Neuronal stem cell (in vitro differentiated cells): ENCODE results near the gene GPS2.

ENCODE experiments used
- DNase-seq: peaks from one replicate; pipeline ENCODE4 v3.0.0-alpha.2; 2013; ENCODE audit warnings: low spot score
- H2AFZ ChIP-seq: one replicate; pipeline ENCODE4 v1.6.1; 2013; ENCODE audit warnings: mild to moderate bottlenecking, low read length, inconsistent platforms
- H2AK5ac ChIP-seq: 2 replicates; pipeline ENCODE4 v1.6.1; 2013; ENCODE audit warnings: low read depth, mild to moderate bottlenecking, inconsistent platforms, low read length, moderate library complexity, mixed read lengths
- H2BK120ac ChIP-seq: 2 replicates; pipeline ENCODE4 v1.6.1; 2013; ENCODE audit warnings: low read depth, mild to moderate bottlenecking, inconsistent platforms, low read length, moderate library complexity, mixed read lengths
- H2BK12ac ChIP-seq: one replicate; pipeline ENCODE4 v1.6.1; 2013; ENCODE audit warnings: low read length, inconsistent platforms
- H2BK15ac ChIP-seq: 2 replicates; pipeline ENCODE4 v1.6.1; 2013; ENCODE audit warnings: mild to moderate bottlenecking, low read length, inconsistent platforms, mixed read lengths
- H2BK5ac ChIP-seq: one replicate; pipeline ENCODE4 v1.6.1; 2013; ENCODE audit warnings: inconsistent platforms, mild to moderate bottlenecking, low read length, moderate library complexity
- H3K14ac ChIP-seq: one replicate; pipeline ENCODE4 v1.6.1; 2013; ENCODE audit warnings: low read length, inconsistent platforms
- H3K18ac ChIP-seq: 2 replicates; pipeline ENCODE4 v1.6.1; 2013; ENCODE audit warnings: low read length, inconsistent platforms
- H3K23ac ChIP-seq: 2 replicates; pipeline ENCODE4 v1.6.1; 2013; ENCODE audit warnings: low read depth, mild to moderate bottlenecking, mixed read lengths, low read length, inconsistent platforms; ENCODE audit not compliant: poor library complexity
- H3K27ac ChIP-seq: replicated peaks from 3 replicates; pipeline ENCODE4 v1.5.1; 2013; ENCODE audit warnings: low read length, inconsistent platforms
- H3K27me3 ChIP-seq, 3 experiments: 2 replicates each; pipeline ENCODE4 v1.6.1; 2013; ENCODE audit warnings: low read length in 3 of 3, mild to moderate bottlenecking in 2 of 3, inconsistent platforms in 1 of 3, low read depth in 1 of 3, mixed read lengths in 1 of 3, moderate library complexity in 1 of 3; ENCODE audit not compliant: control insufficient read depth in 3 of 3, insufficient read depth in 3 of 3
- H3K36me3 ChIP-seq, 2 donors: replicated peaks in 1 of 2; 2 replicates each; pipeline ENCODE4 v1.6.1; 2013; ENCODE audit warnings: low read length in 2 of 2; ENCODE audit not compliant: control insufficient read depth in 2 of 2, insufficient read depth in 2 of 2
- H3K4ac ChIP-seq: 2 replicates; pipeline ENCODE4 v1.6.1; 2013; ENCODE audit warnings: inconsistent platforms, mild to moderate bottlenecking, low read length, moderate library complexity
- H3K4me1 ChIP-seq, 2 donors: 1 replicate in 1 of 2; 2 replicates in 1 of 2; pipeline ENCODE4 v1.6.1; 2013; ENCODE audit warnings: low read length in 2 of 2, low read depth in 1 of 2; ENCODE audit not compliant: control insufficient read depth in 2 of 2, insufficient read depth in 1 of 2
- H3K4me2 ChIP-seq: one replicate; pipeline ENCODE4 v1.6.1; 2013; ENCODE audit warnings: mild to moderate bottlenecking, low read length, inconsistent platforms; ENCODE audit not compliant: insufficient read depth, poor library complexity, severe bottlenecking
- H3K4me3 ChIP-seq, 2 donors: 2 replicates each; pipeline ENCODE4 v1.5.1; 2013; ENCODE audit warnings: low read length in 2 of 2, mild to moderate bottlenecking in 2 of 2, inconsistent platforms in 1 of 2, moderate library complexity in 1 of 2
- H3K79me1 ChIP-seq: one replicate; pipeline ENCODE4 v1.6.1; 2013; ENCODE audit warnings: low read depth, mild to moderate bottlenecking, inconsistent platforms, low read length, moderate library complexity
- H3K9ac ChIP-seq: one replicate; pipeline ENCODE4 v1.6.1; 2013; ENCODE audit warnings: mild to moderate bottlenecking, low read depth, low read length, inconsistent platforms; ENCODE audit not compliant: poor library complexity
- H3K9me3 ChIP-seq, 2 donors: replicated peaks in 1 of 2; 2 replicates each; pipeline versions ENCODE3 to v1.6.1; 2013; ENCODE audit warnings: low read length in 2 of 2, mild to moderate bottlenecking in 2 of 2, inconsistent platforms in 1 of 2, low read depth in 1 of 2, mixed read lengths in 1 of 2, moderate library complexity in 1 of 2; ENCODE audit not compliant: control insufficient read depth in 2 of 2, insufficient read depth in 1 of 2
- H4K8ac ChIP-seq: one replicate; pipeline ENCODE4 v1.6.1; 2013; ENCODE audit warnings: low read depth, mild to moderate bottlenecking, inconsistent platforms, low read length, moderate library complexity
- H4K91ac ChIP-seq: one replicate; pipeline ENCODE4 v1.6.1; 2013; ENCODE audit warnings: low read length, low read depth, mild to moderate bottlenecking, inconsistent platforms; ENCODE audit not compliant: poor library complexity
- WGBS, 2 donors: extraction: QIAGEN DNeasy Blood & Tissue Kit; methylation state at CpG; one replicate each; pipeline ENCODE4 v1.1.7; 2013; ENCODE audit warnings: missing lambda C conversion rate in 2 of 2, mixed read lengths in 1 of 2; ENCODE audit not compliant: insufficient read length in 2 of 2, insufficient replicate concordance in 1 of 2; ENCODE audit errors: extremely low coverage in 2 of 2; 5-methylcytosine and 5-hydroxymethylcytosine counted together

The GPS2 gene

DNA sequence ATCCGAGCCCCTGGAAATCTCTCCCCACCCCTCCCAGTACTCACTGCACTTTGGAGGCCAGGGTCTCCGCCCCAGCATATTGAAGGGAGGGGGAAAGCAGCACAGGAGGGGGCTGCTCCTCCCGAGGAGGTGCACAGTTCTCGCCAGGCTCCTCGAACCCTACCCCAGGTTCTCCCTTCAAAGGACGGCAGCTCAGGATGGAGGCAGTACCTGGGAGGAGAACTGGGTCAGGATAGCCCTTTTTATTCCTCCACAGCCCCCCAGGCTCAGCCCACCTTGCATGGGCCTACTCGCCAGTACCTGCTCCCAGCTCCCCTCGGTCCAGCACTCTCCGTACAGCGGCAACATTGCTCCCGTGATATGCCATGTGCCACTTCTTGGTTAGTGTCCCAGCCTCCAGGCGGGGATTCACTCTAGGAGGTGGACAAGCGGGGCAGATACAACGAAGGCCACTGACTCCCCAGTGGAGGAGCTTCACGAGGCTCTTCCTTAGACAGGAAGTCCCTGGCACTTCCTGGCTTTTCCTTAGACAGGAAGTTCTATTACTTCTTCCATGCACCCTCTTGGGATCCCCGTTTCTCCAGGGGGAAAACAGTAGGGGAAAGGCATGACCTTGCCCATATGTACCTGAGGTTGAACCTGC lies 2.1 kb upstream of the GPS2 start:
- Histone ChIP-seq H4K91ac (no peak overlapping the region), H3K9me3 (no peaks in the 10 kb centered on the region), H3K9ac (peak overlapping the region; percentile 55), H3K4ac (no peak overlapping the region), H3K4me3 (no peak overlapping the region), H2AFZ (no peak overlapping the region), H2BK120ac (no peak overlapping the region), H4K8ac (peak overlapping the region; percentile 27), H3K79me1 (peaks cover 6% of the 10 kb centered on the region), H3K4me1 (peaks cover 6 to 13% of the 10 kb centered on the region in 2 donors), H2BK15ac (no peak overlapping the region), H3K36me3 (peaks cover 64 to 80% of the 10 kb centered on the region in 2 donors), H2BK5ac (no peak overlapping the region), H3K18ac (no peak overlapping the region), H3K4me2 (peak overlapping the region; percentile 3), H2BK12ac (no peak overlapping the region), H2AK5ac (no peak overlapping the region), H3K27ac (no peak overlapping the region), H3K23ac (no peak overlapping the region), H3K27me3 (no peaks in the 10 kb centered on the region), H3K14ac (no peak overlapping the region)
- no peak for DNase-seq
- WGBS, 2 donors, result no CpG with 5 or more reads among the region's 16 CpGs

DNA sequence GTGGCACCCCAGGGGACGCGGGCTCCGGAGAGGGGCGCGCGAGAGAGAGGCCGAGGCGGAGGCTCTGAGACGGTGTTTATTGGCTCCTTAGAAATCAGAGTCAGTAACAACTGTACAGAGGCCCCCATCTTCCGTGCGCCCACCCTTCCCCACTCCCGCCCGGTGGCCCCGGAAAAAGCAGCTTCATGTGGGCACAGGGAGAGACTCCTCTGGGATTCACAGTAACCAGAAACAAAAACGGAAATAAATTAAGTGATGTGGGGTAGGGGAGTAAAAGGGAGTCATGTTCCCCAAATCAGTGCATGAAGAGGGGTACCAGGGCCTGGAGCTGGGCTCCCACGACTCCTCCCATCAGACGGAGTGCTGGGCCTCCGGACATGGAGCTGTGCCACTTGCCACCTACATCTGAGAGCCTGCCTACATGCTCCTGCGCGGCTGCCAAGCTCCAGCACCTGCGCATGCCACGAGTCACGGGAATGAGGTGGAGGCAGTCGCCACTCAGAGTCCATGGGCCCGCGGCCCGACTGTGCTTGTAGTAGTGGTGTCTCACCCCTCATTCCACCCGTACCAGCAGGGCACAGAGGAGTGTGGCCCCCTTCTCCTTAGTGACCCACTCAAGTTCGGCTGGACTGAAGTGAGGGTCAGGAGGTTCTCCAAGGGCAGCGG lies 543 bp upstream of the GPS2 start:
- peaks cover 59 to 78% of the 10 kb centered on the region in 2 donors for H3K36me3 ChIP-seq
- H3K14ac ChIP-seq, result no peak overlapping the region
- peak overlapping the region; percentile 60 to 92 for H3K4me3 ChIP-seq
- peak overlapping the region; percentile 68 for H3K27ac ChIP-seq
- H3K27me3 ChIP-seq, result no peaks in the 10 kb centered on the region
- H3K4ac ChIP-seq, result no peak overlapping the region
- H2BK12ac ChIP-seq, result peak overlapping the region; percentile 69
- peaks cover 7% of the 10 kb centered on the region for H3K79me1 ChIP-seq
- no peak for DNase-seq
- peak overlapping the region; percentile 87 for H3K4me2 ChIP-seq
- H2AFZ ChIP-seq, result peak overlapping the region; percentile 95
- peak overlapping the region; percentile 85 for H2BK5ac ChIP-seq
- WGBS, 2 donors, result no CpG with 5 or more reads among the region's 30 CpGs
- peaks cover 6 to 13% of the 10 kb centered on the region in 2 donors for H3K4me1 ChIP-seq
- peak overlapping the region; percentile 87 for H2AK5ac ChIP-seq
- peak overlapping the region; percentile 95 for H3K18ac ChIP-seq
- peak overlapping the region; percentile 89 for H3K9ac ChIP-seq
- no peak overlapping the region for H2BK15ac ChIP-seq
- H3K23ac ChIP-seq, result peak overlapping the region; percentile 94
- H4K8ac ChIP-seq, result peak overlapping the region; percentile 95
- H2BK120ac ChIP-seq, result no peak overlapping the region
- H3K9me3 ChIP-seq, result no peaks in the 10 kb centered on the region
- no peak overlapping the region for H4K91ac ChIP-seq

DNA sequence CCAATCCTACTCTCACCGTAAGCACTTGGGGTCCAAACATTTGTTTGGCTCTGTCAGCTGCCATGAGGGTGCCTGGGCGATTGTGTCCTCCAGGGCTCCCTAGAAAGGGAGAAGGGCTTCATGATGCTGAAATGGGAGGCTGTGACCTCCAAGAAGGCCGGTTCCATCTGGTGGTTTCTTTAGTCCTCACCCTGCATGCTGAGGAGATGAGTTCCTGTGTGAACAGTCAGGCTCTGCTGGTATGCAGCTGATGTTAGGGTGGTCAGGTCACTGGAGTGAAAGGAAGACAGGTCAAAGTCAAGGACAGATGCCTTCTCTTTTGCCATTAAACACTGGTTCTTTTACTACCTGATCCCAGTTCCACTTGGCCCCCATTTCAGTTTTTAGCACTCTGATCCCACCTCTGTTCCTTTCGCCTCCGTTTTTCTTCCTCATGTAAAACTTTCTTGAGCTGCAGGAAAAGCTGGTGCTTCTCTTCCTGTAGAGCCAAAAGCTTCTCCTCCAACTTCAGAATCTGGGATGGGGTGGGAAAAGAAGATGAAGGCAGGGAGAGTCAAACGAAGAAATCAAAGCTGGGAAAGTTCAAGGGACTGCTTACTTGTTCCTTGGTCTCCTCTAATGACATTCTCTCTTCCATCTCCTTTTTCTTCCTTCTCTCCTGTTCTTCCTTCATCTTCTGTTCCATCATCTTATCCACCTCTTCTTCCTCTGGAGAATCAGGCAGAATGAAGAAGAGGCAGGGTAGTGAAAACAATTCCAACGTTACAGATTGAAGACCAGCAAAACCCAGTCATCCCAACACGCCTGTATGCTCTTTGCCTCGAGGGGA lies 1.1 kb downstream of the GPS2 start:
- Histone ChIP-seq H3K36me3 (peaks cover 68 to 85% of the 10 kb centered on the region in 2 donors), H3K27ac (no peak overlapping the region), H3K4me2 (peak overlapping the region; percentile 93)

More for the DNA sequence above, 1.1 kb downstream of the GPS2 start:
- Histone ChIP-seq H3K9me3 (no peaks in the 10 kb centered on the region), H3K79me1 (peaks cover 7% of the 10 kb centered on the region), H3K18ac (no peak overlapping the region), H2BK15ac (no peak overlapping the region), H2AFZ (no peak overlapping the region), H2BK120ac (peak overlapping the region; percentile 78), H3K14ac (no peak overlapping the region), H2AK5ac (no peak overlapping the region), H3K4me3 (peak overlapping the region; percentile 60 to 92), H4K8ac (no peak overlapping the region), H3K4me1 (peaks cover 8 to 16% of the 10 kb centered on the region in 2 donors), H3K4ac (no peak overlapping the region), H3K23ac (no peak overlapping the region), H2BK5ac (no peak overlapping the region), H4K91ac (no peak overlapping the region), H3K27me3 (no peaks in the 10 kb centered on the region), H3K9ac (peak overlapping the region; percentile 91), H2BK12ac (no peak overlapping the region)
- DNase-seq, result no peak
- no CpG with 5 or more reads among the region's 9 CpGs for WGBS, 2 donors
